Colonic mucosa (tissue), 4 donors: Measurements from ENCODE around the gene SEMA6A. TPM values are rescaled to one million over a fixed set of nuclear protein-coding genes. Genes with fewer than 3 reads are reported as not detected.

Experiments used
- DNase-seq: peaks from one replicate; pipeline ENCODE4 v3.0.0-alpha.2; 2020
- H3K27ac ChIP-seq: fragments of 200-600 bp; one replicate; pipeline ENCODE4 v1.8.0; 2021
- H3K27me3 ChIP-seq: fragments of 200-600 bp; one replicate; pipeline ENCODE4 v1.8.0; 2021
- H3K36me3 ChIP-seq: fragments of 200-600 bp; one replicate; pipeline ENCODE4 v1.8.0; 2021
- H3K4me1 ChIP-seq: fragments of 200-600 bp; one replicate; pipeline ENCODE4 v1.8.0; 2021; ENCODE audit warnings: mild to moderate bottlenecking
- H3K4me3 ChIP-seq: fragments of 200-600 bp; one replicate; pipeline ENCODE4 v1.8.0; 2021
- H3K9ac ChIP-seq, 2 donors: one replicate each; pipeline ENCODE4 v1.7.0; 2013; ENCODE audit warnings: control low read depth in 2 of 2, low read depth in 2 of 2, low read length in 2 of 2
- H3K9me3 ChIP-seq: fragments of 200-600 bp; one replicate; pipeline ENCODE4 v1.8.0; 2021
- intact Hi-C: fragments of 100-400 bp; cut with DNase I; formaldehyde crosslinking; loops from one replicate; pipeline ENCODE4 v1.14.1; 2022
- total RNA-seq, 2 donors: library from RNA; stranded (reverse); fragmentation: NEBNext Ultra II Directional in 1 of 2; extraction: Animal tissue kit (Norgen Biotek cat#: 25700) in 1 of 2; gene quantifications; one replicate each; pipeline ENCODE4 v1.2.1, GENCODE V29; 2021
- TF ChIP-seq, protein P1 (sequence below): fragments of 200-600 bp; IDR thresholded peaks from one replicate; pipeline ENCODE4 v1.8.0; 2022; ENCODE audit warnings: antibody characterized with exemption, mild to moderate bottlenecking
- donor health status: healthy.
- donor health status: DM: no; HTN: no; CAD: no.
- donor health status: DM: no; HTN: no; CAD: no.

SEMA6A gene
- total RNA-seq, 2 donors from 2014 or later = 66.7 to 89.9 TPM

DNA sequence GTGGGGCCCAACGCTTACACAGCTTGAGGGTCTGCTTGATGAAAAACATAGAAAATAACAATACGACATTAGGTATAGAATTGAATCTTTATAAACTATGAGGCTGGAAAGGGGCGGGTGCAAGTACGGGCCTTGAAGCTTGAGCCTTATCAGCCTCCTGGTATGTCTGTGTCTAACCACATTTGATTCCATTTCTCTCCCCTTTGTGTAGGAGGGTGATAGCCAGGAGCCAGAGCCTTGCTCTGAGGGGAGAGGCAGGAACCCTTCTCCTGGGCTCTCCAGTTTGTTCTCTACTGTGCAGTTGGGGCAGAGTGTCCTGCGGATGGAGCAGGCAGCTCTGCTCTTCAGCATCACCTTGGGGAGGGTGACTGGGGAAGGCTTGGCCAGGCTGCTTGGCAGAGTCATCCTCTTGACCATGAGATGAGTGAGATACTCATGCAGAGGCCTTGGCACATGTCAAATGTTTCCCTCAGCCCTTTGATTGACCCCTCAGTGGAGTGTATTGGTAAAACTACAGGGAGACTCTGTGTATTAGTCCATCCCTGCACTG, 153.5 kb downstream of the SEMA6A start:
- intact Hi-C loops = no loop called here
- TF ChIP-seq, protein P1, sequence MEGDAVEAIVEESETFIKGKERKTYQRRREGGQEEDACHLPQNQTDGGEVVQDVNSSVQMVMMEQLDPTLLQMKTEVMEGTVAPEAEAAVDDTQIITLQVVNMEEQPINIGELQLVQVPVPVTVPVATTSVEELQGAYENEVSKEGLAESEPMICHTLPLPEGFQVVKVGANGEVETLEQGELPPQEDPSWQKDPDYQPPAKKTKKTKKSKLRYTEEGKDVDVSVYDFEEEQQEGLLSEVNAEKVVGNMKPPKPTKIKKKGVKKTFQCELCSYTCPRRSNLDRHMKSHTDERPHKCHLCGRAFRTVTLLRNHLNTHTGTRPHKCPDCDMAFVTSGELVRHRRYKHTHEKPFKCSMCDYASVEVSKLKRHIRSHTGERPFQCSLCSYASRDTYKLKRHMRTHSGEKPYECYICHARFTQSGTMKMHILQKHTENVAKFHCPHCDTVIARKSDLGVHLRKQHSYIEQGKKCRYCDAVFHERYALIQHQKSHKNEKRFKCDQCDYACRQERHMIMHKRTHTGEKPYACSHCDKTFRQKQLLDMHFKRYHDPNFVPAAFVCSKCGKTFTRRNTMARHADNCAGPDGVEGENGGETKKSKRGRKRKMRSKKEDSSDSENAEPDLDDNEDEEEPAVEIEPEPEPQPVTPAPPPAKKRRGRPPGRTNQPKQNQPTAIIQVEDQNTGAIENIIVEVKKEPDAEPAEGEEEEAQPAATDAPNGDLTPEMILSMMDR = no peak
- Histone ChIP-seq H3K27ac (no peak overlapping the region), H3K9ac (no peak overlapping the region), H3K27me3 (no peaks in the 10 kb centered on the region), H3K4me3 (no peak overlapping the region), H3K4me1 (no peaks in the 10 kb centered on the region), H3K9me3 (no peaks in the 10 kb centered on the region), H3K36me3 (no peaks in the 10 kb centered on the region)
- DNase-seq = no peak

DNA sequence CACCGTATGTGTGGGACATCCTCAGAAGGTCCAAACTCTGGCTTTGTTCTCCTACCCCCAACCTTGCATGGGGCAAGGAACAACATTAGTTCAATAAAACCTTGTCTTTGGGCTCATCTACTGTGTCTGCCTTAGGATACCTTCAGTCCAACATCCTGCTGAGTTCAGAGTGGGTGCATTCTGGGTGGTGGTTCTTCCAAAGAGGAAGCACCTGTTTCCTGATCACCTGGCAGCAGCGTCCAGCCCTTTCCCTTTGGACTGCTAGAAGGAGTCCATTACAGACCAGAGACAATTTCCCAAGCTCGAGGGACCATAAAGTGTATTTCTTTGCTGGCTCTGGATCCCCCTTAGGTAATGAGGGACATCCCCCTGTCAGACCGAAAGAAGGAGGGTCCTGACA, 154.1 kb downstream of the SEMA6A start:
- Histone ChIP-seq H3K36me3 (no peaks in the 10 kb centered on the region), H3K9me3 (no peaks in the 10 kb centered on the region), H3K27me3 (no peaks in the 10 kb centered on the region), H3K4me1 (no peaks in the 10 kb centered on the region), H3K27ac (no peak overlapping the region), H3K4me3 (no peak overlapping the region), H3K9ac (no peak overlapping the region)
- TF ChIP-seq, protein P1 = no peak
- intact Hi-C loops = no loop called here
- DNase-seq = no peak

DNA sequence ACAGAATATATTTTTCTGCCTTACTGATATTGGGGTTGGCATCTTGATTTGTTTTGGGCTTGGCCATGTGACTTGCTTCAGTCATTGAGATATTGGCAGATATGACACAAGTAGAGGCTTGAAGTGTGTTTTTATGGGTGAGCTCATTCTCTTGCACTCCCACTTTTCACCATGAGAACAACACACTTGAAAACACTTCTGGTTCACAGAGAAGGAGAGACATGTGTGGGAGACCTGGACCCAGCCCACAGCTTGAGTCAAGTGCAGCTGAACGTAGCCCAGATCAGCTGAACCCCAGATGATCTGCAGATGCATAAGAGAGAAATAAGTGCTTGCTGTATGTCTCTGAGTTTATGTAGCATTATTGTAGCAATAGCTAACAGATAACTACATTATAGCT, 155.4 kb downstream of the SEMA6A start:
- Histone ChIP-seq H3K27me3 (no peaks in the 10 kb centered on the region), H3K4me3 (no peak overlapping the region), H3K36me3 (no peaks in the 10 kb centered on the region), H3K4me1 (no peaks in the 10 kb centered on the region), H3K9me3 (no peaks in the 10 kb centered on the region), H3K9ac (no peak overlapping the region), H3K27ac (no peak overlapping the region)
- intact Hi-C loops = no loop called here
- TF ChIP-seq, protein P1 = no peak
- no peak for DNase-seq

DNA sequence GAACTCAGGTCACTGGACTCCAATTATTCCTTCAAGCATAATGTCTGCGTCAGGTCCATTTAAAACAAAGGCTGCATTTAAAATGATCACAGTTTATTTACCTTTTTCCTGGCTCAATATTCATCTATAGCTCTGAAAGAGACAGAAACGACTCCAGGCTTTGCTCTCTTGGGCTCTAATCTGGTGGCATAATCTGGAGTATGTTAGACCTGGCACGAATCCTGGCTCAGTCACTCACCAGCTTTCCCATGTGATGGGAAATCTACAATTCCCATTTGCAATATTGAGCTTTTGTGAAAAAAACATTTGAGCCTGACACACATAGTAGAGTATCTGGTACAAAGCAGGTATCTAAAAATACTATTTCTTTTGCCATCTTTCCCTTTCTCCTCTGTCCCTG, 155.8 kb downstream of the SEMA6A start:
- H3K27ac ChIP-seq = no peak overlapping the region
- intact Hi-C loops = no loop called here
- no peak overlapping the region for H3K9ac ChIP-seq
- no peaks in the 10 kb centered on the region for H3K27me3 ChIP-seq
- H3K4me3 ChIP-seq = no peak overlapping the region
- DNase-seq = no peak
- no peaks in the 10 kb centered on the region for H3K4me1 ChIP-seq
- no peaks in the 10 kb centered on the region for H3K9me3 ChIP-seq
- TF ChIP-seq, protein P1 = no peak
- H3K36me3 ChIP-seq = no peaks in the 10 kb centered on the region

DNA sequence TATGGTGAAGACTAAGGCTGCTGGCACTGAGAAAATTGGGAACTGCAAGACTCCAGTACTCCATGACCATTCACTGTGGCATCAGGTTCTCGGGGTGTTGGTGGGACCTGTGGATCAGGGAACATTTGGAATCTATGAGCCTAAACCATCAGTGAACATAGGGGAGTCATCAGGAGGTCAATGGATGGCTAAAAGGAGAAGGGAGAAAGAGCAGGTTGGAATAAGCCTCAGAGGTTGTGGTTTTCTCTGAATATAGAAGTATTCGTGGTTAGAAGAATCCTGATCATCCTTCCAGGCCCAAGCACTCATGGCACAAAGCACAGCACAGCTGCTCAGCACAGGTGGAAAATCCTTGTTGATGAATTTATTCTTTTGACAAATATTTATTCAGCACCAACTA, 156.6 kb downstream of the SEMA6A start:
- intact Hi-C loops = no loop called here
- TF ChIP-seq, protein P1 = no peak
- Histone ChIP-seq H3K27ac (no peak overlapping the region), H3K4me3 (no peak overlapping the region), H3K9ac (no peak overlapping the region), H3K9me3 (no peaks in the 10 kb centered on the region), H3K4me1 (no peaks in the 10 kb centered on the region), H3K27me3 (no peaks in the 10 kb centered on the region), H3K36me3 (no peaks in the 10 kb centered on the region)
- DNase-seq = no peak
